Spleen (tissue), 7 donors: ENCODE results near the gene ARHGAP24.

Experiments
- POLR2A ChIP-seq, 3 donors: fragments of 450-650 bp; IDR thresholded peaks; one replicate each; pipeline ENCODE4 v1.5.1; 2017; ENCODE audit warnings: antibody characterized with exemption in 3 of 3, mild to moderate bottlenecking in 1 of 3
- TF ChIP-seq, protein P1 (sequence below), 11 experiments: fragments of 200-600 bp in 7 of 11; fragments of 450-650 bp in 4 of 11; sonication (generic) in 4 of 11; IDR thresholded peaks in 8 of 11; conservative IDR thresholded peaks in 3 of 11; 1 replicate in 7 of 11; 2 replicates in 4 of 11; pipeline versions ENCODE4 v1.4.0 to v1.8.0; 2016 to 2021; ENCODE audit warnings: antibody characterized with exemption in 11 of 11, inconsistent platforms in 4 of 11, mild to moderate bottlenecking in 1 of 11
- donor health status: DM: no; HTN: no; CAD: no; lungs with moderate emphysema.
- donor health status: DM: no; HTN: no; CAD: no.
- donor health status: DM: no; HTN: no; CAD: no.

DNA sequence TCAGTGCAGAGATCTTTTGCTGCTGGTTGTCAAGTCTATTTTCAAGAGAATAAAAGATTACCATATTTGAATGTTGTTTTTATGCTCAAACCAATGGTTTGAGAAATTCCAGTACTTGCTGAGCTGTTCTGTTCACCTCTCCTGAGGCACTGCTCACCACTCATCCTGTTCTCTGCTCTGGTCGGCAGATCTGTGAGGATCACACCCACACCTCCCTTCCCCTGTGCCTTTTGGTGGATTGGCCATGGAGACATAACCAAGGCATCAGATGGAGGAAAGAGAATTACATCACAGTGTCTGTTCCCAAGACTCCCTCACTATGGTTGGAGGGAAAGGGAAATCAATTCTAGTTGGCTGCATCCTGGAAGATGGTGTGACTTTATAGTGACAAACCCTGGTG lies 391.6 kb downstream of the ARHGAP24 start:
- TF ChIP-seq, protein P1, sequence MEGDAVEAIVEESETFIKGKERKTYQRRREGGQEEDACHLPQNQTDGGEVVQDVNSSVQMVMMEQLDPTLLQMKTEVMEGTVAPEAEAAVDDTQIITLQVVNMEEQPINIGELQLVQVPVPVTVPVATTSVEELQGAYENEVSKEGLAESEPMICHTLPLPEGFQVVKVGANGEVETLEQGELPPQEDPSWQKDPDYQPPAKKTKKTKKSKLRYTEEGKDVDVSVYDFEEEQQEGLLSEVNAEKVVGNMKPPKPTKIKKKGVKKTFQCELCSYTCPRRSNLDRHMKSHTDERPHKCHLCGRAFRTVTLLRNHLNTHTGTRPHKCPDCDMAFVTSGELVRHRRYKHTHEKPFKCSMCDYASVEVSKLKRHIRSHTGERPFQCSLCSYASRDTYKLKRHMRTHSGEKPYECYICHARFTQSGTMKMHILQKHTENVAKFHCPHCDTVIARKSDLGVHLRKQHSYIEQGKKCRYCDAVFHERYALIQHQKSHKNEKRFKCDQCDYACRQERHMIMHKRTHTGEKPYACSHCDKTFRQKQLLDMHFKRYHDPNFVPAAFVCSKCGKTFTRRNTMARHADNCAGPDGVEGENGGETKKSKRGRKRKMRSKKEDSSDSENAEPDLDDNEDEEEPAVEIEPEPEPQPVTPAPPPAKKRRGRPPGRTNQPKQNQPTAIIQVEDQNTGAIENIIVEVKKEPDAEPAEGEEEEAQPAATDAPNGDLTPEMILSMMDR (IDR thresholded peaks at IDR 0.05 in 8 of 11, conservative IDR thresholded peaks at IDR 0.05 in 3 of 11): no peak
- TF ChIP-seq POLR2A (IDR thresholded peaks at IDR 0.05): no peak
